GM19328 (cell line): Measurements from ENCODE around the gene PEX5L.
"Not testable (repeated sequence)": the region's sequence is repeated elsewhere in the genome, so short reads cannot be mapped to it uniquely, and the experiment has no call there.

Source experiments
- ATAC-seq: cut with Tn5 transposase; IDR thresholded peaks from one replicate; pipeline ENCODE4 v1.9.1; 2021; ENCODE audit warnings: mild to moderate bottlenecking, moderate library complexity; ENCODE audit not compliant: unreplicated experiment

PEX5L gene

GRCh38 chr3:179794355-179794754 lies 242.4 kb downstream of the PEX5L start:
- ATAC-seq = no peak

GRCh38 chr3:179791793-179792192 lies 244.9 kb downstream of the PEX5L start:
- ATAC-seq = no peak

- ATAC-seq = no peak
Measured at GRCh38 chr3:179788996-179789395, 247.7 kb downstream of the PEX5L start.

GRCh38 chr3:179782841-179783240 lies 253.9 kb downstream of the PEX5L start:
- ATAC-seq = not testable (repeated sequence)

GRCh38 chr3:179775416-179776122 lies 261.2 kb downstream of the PEX5L start:
- no peak for ATAC-seq

- no peak for ATAC-seq
Measured at GRCh38 chr3:179772297-179772696, 264.4 kb downstream of the PEX5L start.

GRCh38 chr3:179771797-179772196 lies 264.9 kb downstream of the PEX5L start:
- no peak for ATAC-seq

GRCh38 chr3:179769411-179770247 lies 267.1 kb downstream of the PEX5L start:
- no peak for ATAC-seq

- ATAC-seq = no peak
Measured at GRCh38 chr3:179768080-179768479, 268.7 kb downstream of the PEX5L start.

- ATAC-seq = no peak
Measured at GRCh38 chr3:179766416-179767133, 270.2 kb downstream of the PEX5L start.

- no peak for ATAC-seq
Measured at GRCh38 chr3:179765396-179765795, 271.3 kb downstream of the PEX5L start.

GRCh38 chr3:179760944-179761343 lies 275.8 kb downstream of the PEX5L start:
- no peak for ATAC-seq

GRCh38 chr3:179750720-179751328 lies 285.9 kb downstream of the PEX5L start:
- ATAC-seq = no peak

- ATAC-seq = no peak
Measured at GRCh38 chr3:179745716-179746115, 291.0 kb downstream of the PEX5L start.

GRCh38 chr3:179745079-179745478 lies 291.7 kb downstream of the PEX5L start:
- no peak for ATAC-seq
